NCI-H774 (cell line): ENCODE data around the gene PDIA4.
A peak's percentile ranks its signal among the peaks of the same experiment; 100 is the strongest.
"Not testable (repeated sequence)": the region's sequence is repeated elsewhere in the genome, so short reads cannot be mapped to it uniquely, and the experiment has no call there.

Experiments used
- DNase-seq: peaks from one replicate; lab custom pipeline; 2025; lab: John Stamatoyannopoulos, UW

The PDIA4 gene

GRCh38 chr7:149003560-149004305 lies 24.6 kb downstream of the PDIA4 start:
- no peak for DNase-seq

DNA sequence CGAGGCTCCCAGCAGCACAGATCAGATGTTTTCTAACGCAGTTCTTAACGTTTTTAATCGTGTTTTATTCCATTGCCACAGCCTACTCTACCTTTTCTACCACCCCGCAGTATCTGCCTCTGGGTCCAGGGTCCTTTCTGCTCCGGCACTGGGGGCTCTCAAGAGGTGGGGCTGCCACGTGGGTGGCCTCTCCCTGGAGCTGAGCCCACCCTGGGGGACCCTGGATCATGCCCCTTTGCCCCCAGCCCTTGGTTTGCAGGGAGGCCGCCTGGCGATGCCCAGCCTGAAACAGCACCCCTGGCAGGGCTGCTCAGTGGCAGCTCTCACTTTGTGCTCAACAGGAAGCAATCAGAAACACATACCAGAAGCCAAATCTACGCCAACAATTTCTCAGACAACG lies 25.3 kb downstream of the PDIA4 start:
- no peak for DNase-seq

- DNase-seq, result no peak
Measured at GRCh38 chr7:149002604-149003003, 25.7 kb downstream of the PDIA4 start.

- DNase-seq, result no peak
Measured at GRCh38 chr7:149001427-149002068, 26.8 kb downstream of the PDIA4 start.

DNA sequence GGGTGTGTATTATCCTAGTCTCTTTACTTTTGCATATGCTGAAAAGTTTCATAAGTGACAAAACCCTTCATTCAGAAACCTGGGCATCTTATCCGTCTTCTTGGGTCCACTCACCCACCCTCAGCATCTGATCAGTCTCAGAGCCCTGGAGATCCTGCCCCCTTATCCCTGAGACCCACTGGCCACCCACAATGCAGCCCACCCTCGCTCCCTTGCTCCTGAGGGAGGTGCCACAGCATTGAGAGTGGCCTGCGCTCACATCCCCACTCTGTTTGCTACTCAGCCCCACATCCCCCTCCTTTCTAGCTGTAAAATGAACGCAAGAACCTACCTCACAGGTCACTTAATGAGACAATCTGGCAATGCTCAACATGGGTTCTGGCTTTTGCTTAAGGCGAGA lies 27.3 kb downstream of the PDIA4 start:
- DNase-seq, result no peak

DNA sequence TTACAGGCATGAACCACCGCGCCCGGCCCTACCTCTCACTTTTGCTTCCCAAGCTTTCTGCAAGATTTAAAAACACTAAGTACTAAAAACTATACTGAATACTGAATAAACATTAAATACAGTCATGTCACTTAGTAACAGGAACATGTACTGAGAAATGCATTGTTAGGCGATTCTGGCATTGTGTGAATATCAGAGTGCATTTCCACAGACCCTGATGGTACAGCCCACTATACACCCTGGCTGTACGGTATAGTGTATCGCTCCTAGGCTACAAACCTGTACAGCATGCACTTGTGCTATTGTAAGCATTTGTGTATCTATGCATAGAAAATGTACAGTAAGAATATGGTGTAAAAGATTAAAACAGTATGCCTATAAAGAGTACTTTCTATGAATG lies 29.1 kb downstream of the PDIA4 start:
- DNase-seq, result no peak

- DNase-seq, result no peak
Measured at GRCh38 chr7:148997497-148997896, 30.8 kb downstream of the PDIA4 start.

DNA sequence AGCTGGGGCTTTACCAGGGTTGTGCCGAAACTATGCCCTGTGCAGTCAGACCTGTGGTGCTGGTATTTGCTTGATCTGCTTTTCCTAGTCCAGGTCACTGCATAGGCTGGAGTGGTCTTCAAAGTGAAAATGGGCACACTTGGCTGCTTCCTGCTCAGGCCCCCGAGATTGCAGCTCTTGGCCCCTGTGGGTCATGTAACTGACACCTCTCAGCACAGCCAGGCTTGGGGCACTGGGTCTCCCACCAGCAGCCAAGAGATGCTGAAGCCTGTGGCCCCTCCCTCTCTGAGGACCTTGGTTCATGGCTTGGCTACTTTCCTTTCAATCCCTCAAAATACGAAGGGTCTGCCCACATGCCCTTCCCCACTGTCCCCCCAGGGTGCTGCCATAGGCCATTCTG lies 33.7 kb downstream of the PDIA4 start:
- DNase-seq, result no peak

GRCh38 chr7:148993193-148993592 lies 35.1 kb downstream of the PDIA4 start:
- no peak for DNase-seq

DNA sequence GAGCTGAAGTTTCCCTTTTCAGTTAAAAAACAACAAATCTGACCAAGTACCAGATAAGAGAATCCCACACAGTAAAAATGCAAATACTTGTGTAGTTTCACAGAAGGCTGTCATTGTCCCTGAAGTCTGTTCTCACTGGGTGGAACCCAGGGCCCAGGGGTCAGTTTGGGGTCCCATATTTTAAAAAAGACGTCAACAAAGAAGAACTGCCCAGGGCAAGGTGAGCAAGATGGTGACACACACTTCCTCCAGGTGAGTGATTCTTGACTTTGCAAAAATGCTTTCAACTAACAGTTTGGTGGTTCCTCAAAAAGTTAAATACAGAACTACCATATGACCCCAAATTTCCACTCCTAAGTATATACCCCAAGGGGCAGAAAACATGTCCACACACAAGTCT lies 36.8 kb downstream of the PDIA4 start:
- no peak for DNase-seq

DNA sequence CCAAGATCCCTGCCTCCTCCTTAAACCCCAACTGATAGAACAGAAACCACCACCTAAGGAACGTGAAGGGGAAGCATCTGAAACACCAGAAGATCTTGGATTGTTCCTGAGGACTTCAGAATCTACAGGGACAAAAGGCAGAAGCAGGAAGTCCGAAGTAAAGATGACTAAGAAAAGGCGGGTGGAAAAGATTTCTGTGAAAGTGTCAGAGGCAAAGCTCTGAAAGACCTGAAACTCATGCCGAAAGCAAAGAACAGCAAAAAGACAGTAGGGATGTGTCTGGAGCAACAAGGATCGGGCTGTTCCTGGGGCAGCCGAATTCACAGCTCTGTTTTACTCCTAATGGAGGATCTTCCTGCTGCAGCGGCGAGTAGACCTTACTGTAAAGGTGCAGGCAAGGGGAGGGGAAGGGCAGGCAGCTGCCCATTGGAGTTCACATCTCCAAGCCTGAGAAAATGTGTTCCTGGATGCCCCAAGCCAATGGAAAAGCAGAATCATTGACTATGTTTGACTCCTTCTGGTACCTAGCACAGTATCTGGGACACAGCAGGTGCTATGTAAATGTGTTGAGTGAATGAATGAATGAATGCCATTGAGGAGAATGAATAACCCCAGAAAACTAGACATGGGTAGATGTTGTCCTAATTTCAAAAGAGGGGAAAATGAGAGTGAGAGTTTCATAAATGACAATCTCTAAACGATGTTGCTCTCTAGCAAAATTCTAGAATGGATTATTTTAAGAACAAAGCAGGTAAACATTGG lies 40.4 kb downstream of the PDIA4 start:
- no peak for DNase-seq

GRCh38 chr7:148987010-148987750 lies 41.1 kb downstream of the PDIA4 start:
- peak; percentile 83 for DNase-seq

- DNase-seq, result no peak
Measured at GRCh38 chr7:148986742-148987009, 41.6 kb downstream of the PDIA4 start.

DNA sequence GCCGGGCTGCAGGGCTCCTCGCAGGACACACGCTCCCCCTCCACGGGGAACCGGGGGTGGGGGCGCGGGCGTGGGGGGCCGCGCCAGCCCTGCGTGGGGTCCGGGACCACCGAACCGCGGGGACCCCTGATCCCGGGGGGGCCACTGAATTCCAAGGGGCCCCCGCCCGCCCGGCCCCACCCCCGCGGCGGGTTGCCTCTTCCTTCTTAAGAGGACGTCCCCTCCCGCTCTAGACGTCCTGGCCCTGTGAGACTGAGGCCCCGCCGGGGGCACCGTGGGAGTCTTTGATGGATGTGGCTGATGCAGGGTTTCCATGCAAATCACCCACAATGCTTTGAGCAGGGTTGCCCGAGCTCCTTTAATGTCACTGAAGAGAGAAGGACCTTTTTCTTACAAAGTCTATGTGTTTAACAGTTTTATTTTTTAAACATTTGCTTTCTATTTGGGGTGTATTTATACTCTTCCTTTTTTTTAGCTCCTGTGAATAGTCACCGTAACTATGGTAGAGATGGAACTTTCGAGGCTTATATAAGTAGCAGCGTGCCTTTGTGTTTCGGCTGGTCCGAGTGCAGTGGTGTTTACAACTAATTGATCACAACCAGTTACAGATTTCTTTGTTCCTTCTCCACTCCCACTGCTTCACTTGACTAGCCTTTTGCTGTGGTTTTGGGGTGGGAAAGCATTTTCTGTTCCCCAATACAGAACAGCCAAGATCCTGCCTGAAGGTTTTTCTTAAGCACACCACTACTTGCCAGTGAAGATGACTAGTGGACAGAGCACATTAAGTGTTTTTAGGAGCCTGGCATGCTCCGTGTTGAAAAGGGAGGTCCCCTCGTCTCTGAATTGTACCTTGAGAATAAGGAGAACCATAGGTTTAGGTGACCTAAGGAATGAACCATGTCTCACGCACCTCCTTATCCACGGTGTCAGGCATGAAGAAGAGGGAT lies 44.8 kb downstream of the PDIA4 start:
- peak; percentile 59 for DNase-seq

DNA sequence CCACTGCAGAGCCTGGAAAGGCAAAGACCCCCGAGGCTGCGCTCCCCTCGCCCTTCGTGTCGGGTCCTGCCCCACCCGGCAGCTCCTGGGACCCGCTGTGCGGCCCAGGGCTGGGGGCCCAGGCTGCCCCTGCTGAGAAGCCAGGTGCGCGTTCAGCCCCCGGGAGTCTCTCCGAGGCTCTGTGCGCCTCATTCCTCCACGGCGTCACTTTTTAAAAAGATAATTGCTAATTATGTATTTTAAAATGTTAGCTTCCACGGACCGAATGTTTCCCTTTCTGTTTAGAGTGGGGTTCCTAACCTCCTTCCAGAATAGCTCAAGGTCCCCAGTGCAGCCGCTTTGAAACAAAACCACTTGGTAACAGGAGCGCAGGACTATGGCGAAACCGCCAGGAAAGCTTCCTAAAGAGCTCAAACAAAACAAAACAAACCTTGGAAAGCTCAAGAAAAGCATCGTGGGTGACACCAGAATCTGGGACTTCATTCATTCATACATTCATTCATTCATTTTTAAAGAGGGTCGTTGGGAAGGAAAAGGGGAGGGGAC lies 45.6 kb downstream of the PDIA4 start:
- DNase-seq, result no peak

DNA sequence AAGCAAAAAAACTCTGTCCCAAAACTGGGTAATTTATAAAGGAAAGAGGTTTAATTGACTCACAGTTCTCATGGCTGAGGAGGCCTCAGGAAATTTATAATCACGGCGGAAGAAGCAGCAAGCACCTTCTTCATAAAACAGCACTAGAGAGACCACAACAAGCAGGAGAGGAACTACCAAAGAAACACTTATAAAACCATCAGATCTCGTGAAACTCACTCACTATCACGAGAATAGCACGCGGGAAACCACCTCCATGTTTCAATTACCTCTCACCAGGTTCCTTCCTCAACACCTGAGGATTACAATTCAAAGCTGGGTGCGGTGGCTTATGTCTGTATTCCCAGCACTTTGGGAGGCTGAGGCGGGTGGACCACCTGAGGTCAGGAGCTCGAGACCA lies 48.5 kb downstream of the PDIA4 start:
- DNase-seq, result no peak

- not testable (repeated sequence) for DNase-seq
Measured at GRCh38 chr7:148979072-148979471, 49.2 kb downstream of the PDIA4 start.

GRCh38 chr7:148978091-148978490 lies 50.2 kb downstream of the PDIA4 start:
- DNase-seq, result no peak

DNA sequence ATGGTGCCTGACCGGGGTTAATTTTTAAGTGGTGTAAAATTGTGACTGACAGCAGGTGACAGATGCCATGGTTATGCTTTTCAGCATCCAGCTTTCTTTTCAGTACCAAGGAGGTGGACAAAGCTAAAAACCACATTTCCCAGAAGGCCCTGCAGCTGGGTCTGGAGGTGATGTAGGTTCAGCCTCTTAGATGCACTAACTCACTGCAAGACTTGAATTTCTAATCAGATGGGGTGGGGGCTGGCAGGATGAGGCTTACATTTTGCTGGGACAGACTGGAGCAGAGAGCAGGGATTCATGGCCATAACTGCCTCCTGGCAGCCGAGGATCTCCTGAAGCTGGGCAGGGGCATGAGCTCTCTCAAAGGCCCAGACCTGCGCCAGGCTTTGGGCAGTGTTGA lies 52.4 kb downstream of the PDIA4 start:
- no peak for DNase-seq

- DNase-seq, result no peak
Measured at GRCh38 chr7:148973256-148973655, 55.0 kb downstream of the PDIA4 start.

- DNase-seq, result no peak
Measured at GRCh38 chr7:148972375-148972774, 55.9 kb downstream of the PDIA4 start.
